OCI-LY1 (cell line): ENCODE data around the gene GIPC2.

Experiments
- EZH2 ChIP-seq: fragments of 200-600 bp; sonication (generic), shearing (Covaris generic); IDR thresholded peaks from 2 replicates; pipeline ENCODE4 v1.8.0; 2017; ENCODE audit warnings: borderline replicate concordance, mixed run types, mild to moderate bottlenecking, antibody characterized with exemption, low read length, moderate library complexity, mixed read lengths
- TF ChIP-seq, protein P1 (sequence below): fragments of 200-600 bp; sonication (generic), shearing (Covaris generic); IDR thresholded peaks from 2 replicates; pipeline ENCODE4 v1.5.1; 2017; ENCODE audit warnings: mild to moderate bottlenecking, antibody characterized with exemption, low read length, moderate library complexity, mixed read lengths

- TF ChIP-seq, protein P1, sequence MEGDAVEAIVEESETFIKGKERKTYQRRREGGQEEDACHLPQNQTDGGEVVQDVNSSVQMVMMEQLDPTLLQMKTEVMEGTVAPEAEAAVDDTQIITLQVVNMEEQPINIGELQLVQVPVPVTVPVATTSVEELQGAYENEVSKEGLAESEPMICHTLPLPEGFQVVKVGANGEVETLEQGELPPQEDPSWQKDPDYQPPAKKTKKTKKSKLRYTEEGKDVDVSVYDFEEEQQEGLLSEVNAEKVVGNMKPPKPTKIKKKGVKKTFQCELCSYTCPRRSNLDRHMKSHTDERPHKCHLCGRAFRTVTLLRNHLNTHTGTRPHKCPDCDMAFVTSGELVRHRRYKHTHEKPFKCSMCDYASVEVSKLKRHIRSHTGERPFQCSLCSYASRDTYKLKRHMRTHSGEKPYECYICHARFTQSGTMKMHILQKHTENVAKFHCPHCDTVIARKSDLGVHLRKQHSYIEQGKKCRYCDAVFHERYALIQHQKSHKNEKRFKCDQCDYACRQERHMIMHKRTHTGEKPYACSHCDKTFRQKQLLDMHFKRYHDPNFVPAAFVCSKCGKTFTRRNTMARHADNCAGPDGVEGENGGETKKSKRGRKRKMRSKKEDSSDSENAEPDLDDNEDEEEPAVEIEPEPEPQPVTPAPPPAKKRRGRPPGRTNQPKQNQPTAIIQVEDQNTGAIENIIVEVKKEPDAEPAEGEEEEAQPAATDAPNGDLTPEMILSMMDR, result no peak
- TF ChIP-seq EZH2, result no peak
These were observed 25.0 kb downstream of the GIPC2 start for GRCh38 chr1:78070758-78071157.
